Tracheal epithelial cell (primary cell): ENCODE results near the gene TAS2R19. TPM values are rescaled to one million over a fixed set of nuclear protein-coding genes. Genes with fewer than 3 reads are reported as not detected.

Experiments
- total RNA-seq: library from RNA; depleted of rRNA; stranded (reverse); fragments of >200 nt; gene quantifications from 2 replicates; pipeline ENCODE4 v1.2.1, GENCODE V29; 2014

The TAS2R19 gene, protein sequence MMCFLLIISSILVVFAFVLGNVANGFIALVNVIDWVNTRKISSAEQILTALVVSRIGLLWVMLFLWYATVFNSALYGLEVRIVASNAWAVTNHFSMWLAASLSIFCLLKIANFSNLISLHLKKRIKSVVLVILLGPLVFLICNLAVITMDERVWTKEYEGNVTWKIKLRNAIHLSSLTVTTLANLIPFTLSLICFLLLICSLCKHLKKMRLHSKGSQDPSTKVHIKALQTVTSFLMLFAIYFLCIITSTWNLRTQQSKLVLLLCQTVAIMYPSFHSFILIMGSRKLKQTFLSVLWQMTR
- 0.43 and 1.2 TPM in 2 replicates for total RNA-seq

DNA sequence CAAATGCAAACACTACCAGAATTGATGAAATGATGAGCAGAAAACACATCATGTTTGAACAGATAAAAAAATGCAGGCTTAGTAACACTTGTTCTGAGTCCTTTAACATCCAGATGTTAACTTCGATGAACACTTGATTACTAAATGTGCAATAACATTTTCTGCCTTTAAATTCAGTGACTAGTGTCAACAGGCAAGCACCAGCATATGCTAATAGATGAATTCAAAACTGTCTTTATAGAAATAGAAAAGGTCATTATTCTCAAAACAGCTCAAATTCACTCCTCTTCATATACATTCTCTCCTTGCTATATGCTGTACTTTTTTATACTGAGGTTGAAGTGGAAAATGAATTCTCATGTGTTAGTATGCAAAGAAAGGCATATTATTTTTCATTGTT lies at the start of gene TAS2R19:
Gene TAS2R19 (minus strand): TSS at position 101 of the 400 bp plus-strand sequence. CDS start 49 bp downstream, at position 52.

DNA sequence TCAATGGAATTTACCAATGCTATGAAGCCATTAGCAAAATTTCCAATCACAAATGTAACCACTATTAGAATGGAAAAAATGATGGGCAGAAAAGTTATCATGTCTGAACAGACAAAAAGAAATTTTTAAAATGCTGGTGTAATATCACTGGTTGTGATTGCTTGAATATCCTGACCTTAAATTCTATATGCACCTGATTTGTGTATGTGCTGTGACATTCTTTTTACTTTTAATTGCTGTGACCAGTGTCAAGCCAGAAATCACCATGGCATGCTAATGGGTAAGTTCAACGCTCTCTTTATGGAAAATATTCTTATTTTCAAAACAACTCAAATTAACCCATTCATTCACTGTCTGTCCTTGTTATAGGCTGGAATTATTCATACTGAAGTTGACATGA lies 39.8 kb upstream of the TAS2R19 start, which contains the start of gene TAS2R46:
Gene TAS2R46 (minus strand): TSS at position 101 of the 400 bp plus-strand sequence. CDS start 0 bp downstream, at position 101.

DNA sequence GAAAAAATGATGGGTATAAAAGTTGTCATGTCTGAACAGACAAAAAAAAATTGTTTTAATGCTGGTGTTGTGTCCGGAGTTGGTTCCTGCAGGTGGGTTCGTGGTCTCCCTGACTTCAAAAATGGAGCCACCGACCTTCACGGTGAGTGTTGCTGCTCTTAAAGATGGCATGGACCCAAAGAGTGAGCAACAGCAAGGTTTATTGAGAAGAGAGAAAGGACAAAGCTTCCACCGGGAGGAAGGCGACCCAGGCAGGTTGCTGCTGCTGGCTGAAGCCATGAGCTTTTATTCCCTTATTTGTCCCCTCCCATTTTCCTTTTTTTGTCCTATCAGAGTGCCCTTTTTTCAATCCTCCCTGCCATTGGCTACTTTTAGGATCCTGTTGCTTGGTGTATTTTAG lies 8.9 kb upstream of the TAS2R19 start, which contains the start of gene TAS2R31:
Gene TAS2R31 (minus strand): TSS at position 101 of the 400 bp plus-strand sequence. CDS start 72 bp downstream, at position 29.

DNA sequence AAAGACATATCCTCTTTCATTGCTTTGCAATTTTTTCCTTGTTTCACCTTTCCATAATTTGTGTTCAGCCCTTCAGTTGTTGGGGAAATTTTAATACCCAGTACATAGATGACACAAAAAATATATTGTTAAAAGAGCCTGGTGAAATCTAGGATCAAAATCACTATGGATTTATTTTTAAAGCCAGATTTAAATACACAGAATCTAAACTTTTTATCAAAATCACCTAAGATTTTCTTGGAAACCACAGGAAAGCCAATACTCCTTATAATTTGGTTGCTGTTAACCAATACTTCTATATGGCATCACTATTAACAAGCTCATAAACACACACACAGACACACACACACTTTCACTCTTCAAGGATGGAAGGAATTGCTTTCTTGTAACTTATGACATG lies 24.2 kb downstream of the TAS2R19 start, which contains the start of gene TAS2R20:
Gene TAS2R20 (minus strand): TSS at position 101 of the 400 bp plus-strand sequence. CDS start 429 bp downstream, outside the sequence.

DNA sequence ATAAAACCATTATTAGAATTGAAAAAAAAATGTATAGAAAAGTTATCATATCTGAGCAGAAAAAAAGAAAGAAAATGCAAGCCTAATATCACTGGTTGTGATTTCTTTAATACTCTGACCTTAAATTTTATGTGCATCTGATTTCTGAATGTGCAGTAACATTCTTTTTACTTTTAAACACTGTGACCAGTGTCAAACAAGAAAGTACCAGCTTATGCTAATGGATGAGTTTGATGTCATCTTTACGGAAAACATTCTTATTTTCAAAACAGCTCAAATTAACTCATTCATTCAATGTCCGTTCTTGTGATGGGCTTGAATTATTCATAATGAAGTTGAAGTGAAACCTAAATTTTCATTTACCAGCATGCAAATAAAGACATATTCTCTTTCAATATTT lies 35.6 kb downstream of the TAS2R19 start, which contains the start of gene TAS2R50:
Gene TAS2R50 (minus strand): TSS at position 101 of the 400 bp plus-strand sequence. CDS start 52 bp downstream, at position 49.

Other genes with a start within 250 kb of the TAS2R19 start
- not detected in 2 replicates for gene TAS2R7, start 220.0 kb downstream of the TAS2R19 start, total RNA-seq
- gene TAS2R8, start 215.3 kb downstream of the TAS2R19 start, total RNA-seq, result not detected in 2 replicates
- gene TAS2R9, start 212.5 kb downstream of the TAS2R19 start, total RNA-seq, result not detected in 2 replicates
- 0.21 and 0.24 TPM in 2 replicates for gene TAS2R10, start 196.3 kb downstream of the TAS2R19 start, total RNA-seq
- gene PRR4, start 173.1 kb downstream of the TAS2R19 start, total RNA-seq, result 0.64 TPM in 1 of 2 replicates, not detected in the other
- 3.4 and 4.3 TPM in 2 replicates for gene PRH1, start 138.4 kb downstream of the TAS2R19 start, total RNA-seq
- gene TAS2R13, start 113.1 kb downstream of the TAS2R19 start, total RNA-seq, result 0.48 and 0.64 TPM in 2 replicates
- not detected in 2 replicates for gene PRH2, start 93.4 kb downstream of the TAS2R19 start, total RNA-seq
- gene TAS2R14, start 83.4 kb downstream of the TAS2R19 start, total RNA-seq, result 0.96 and 1.9 TPM in 2 replicates
- gene TAS2R50, start 35.7 kb downstream of the TAS2R19 start, total RNA-seq, result 0.85 and 0.96 TPM in 2 replicates
- 0.64 and 0.96 TPM in 2 replicates for gene TAS2R20, start 24.3 kb downstream of the TAS2R19 start, total RNA-seq
- 1.2 TPM in 1 of 2 replicates, not detected in the other for gene TAS2R31, start 8.8 kb upstream of the TAS2R19 start, total RNA-seq
- gene TAS2R46, start 39.7 kb upstream of the TAS2R19 start, total RNA-seq, result 0.85 and 0.96 TPM in 2 replicates
- gene TAS2R43, start 69.7 kb upstream of the TAS2R19 start, total RNA-seq, result 0.96 TPM in 1 of 2 replicates, not detected in the other
- 1.2 and 2.8 TPM in 2 replicates for gene TAS2R30, start 112.0 kb upstream of the TAS2R19 start, total RNA-seq
- 3.9 and 5.5 TPM in 2 replicates for gene SMIM10L1, start 148.6 kb upstream of the TAS2R19 start, total RNA-seq
- gene TAS2R42, start 164.3 kb upstream of the TAS2R19 start, total RNA-seq, result not detected in 2 replicates
- not detected in 2 replicates for gene PRB3, start 247.1 kb upstream of the TAS2R19 start, total RNA-seq